ENCODE data around the gene TGM3. TPM values are rescaled to one million over a fixed set of nuclear protein-coding genes. Genes with fewer than 3 reads are reported as not detected.
A peak's percentile ranks its signal among the peaks of the same experiment; 100 is the strongest.

TGM3 gene
- total RNA-seq (under 0.01 TPM in 1 of 2 replicates, not detected in the other), polyA plus RNA-seq (not detected in 2 replicates), polyA minus RNA-seq (ENCODE audit: low replicate concordance) (not detected in 2 replicates)
- polyA plus RNA-seq (2012) = not detected in 2 replicates

GRCh38 chr20:2295886-2296515, at the start of gene TGM3:
Gene TGM3, plus strand, starts transcription at chr20:2296001. Its CDS starts 63 bp downstream, at chr20:2296064.
- no peak within 1 kb of the TSS for H3K27ac ChIP-seq (ENCODE audit: insufficient read depth, low read length)
- H3K4me2 ChIP-seq (ENCODE audit: extremely low read depth, insufficient read depth, low read length) = no peak within 1 kb of the TSS
- no peaks in the 10 kb centered on the region for H3K36me3 ChIP-seq (ENCODE audit: control insufficient read depth, insufficient read depth, low read length)
- H3K9ac ChIP-seq (ENCODE audit: insufficient read depth, low read length) = no peak within 1 kb of the TSS
- H2AFZ ChIP-seq (ENCODE audit: low read length) = no peak within 1 kb of the TSS
- no peak for TF ChIP-seq CTCF (conservative IDR thresholded peaks at IDR 0.05 in 1 of 2, IDR thresholded peaks at IDR 0.05 in 1 of 2; ENCODE audit: low read depth in 1 of 2, low read length in 2 of 2)
- H4K20me1 ChIP-seq (ENCODE audit: control insufficient read depth, extremely low read depth, insufficient read depth, low read length) = no peaks in the 10 kb centered on the region
- H3K79me2 ChIP-seq (ENCODE audit: control insufficient read depth, insufficient read depth, low read length) = no peaks in the 10 kb centered on the region
- no peaks in the 10 kb centered on the region for H3K9me3 ChIP-seq (ENCODE audit: control insufficient read depth, insufficient read depth, low read depth, low read length)
- H3K4me1 ChIP-seq (ENCODE audit: control insufficient read depth, extremely low read depth, insufficient read depth, low read length) = no peaks in the 10 kb centered on the region
- no peak for DNase-seq (ENCODE audit: low read depth in 2 of 2)
- H3K4me3 ChIP-seq (replicated peaks in 1 of 4; ENCODE audit: control extremely low read depth in 1 of 4, insufficient read depth in 1 of 4, low read depth in 3 of 4, low read length in 4 of 4) = no peak within 1 kb of the TSS
- no peaks in the 10 kb centered on the region for H3K27me3 ChIP-seq (ENCODE audit: control insufficient read depth, insufficient read depth, low read length)

GRCh38 chr20:2246069-2246491, 49.7 kb upstream of the TGM3 start:
- Histone ChIP-seq H3K79me2 (ENCODE audit: control insufficient read depth, insufficient read depth, low read length) (no peaks in the 10 kb centered on the region), H4K20me1 (ENCODE audit: control insufficient read depth, extremely low read depth, insufficient read depth, low read length) (no peaks in the 10 kb centered on the region), H3K4me3 (replicated peaks in 1 of 4; ENCODE audit: control extremely low read depth in 1 of 4, insufficient read depth in 1 of 4, low read depth in 3 of 4, low read length in 4 of 4) (no peak overlapping the region), H2AFZ (ENCODE audit: low read length) (no peak overlapping the region), H3K36me3 (ENCODE audit: control insufficient read depth, insufficient read depth, low read length) (no peaks in the 10 kb centered on the region), H3K27me3 (ENCODE audit: control insufficient read depth, insufficient read depth, low read length) (no peaks in the 10 kb centered on the region), H3K4me2 (ENCODE audit: extremely low read depth, insufficient read depth, low read length) (no peak overlapping the region), H3K9me3 (ENCODE audit: control insufficient read depth, insufficient read depth, low read depth, low read length) (no peaks in the 10 kb centered on the region), H3K27ac (ENCODE audit: insufficient read depth, low read length) (no peak overlapping the region), H3K9ac (ENCODE audit: insufficient read depth, low read length) (no peak overlapping the region), H3K4me1 (ENCODE audit: control insufficient read depth, extremely low read depth, insufficient read depth, low read length) (no peaks in the 10 kb centered on the region)
- peak in 1 of 2 donors; percentile 17 for DNase-seq (ENCODE audit: low read depth in 2 of 2)
- no peak for TF ChIP-seq EZH2 (IDR thresholded peaks at IDR 0.05; ENCODE audit: low read length, missing control alignments)
- TF ChIP-seq CTCF (conservative IDR thresholded peaks at IDR 0.05 in 1 of 2, IDR thresholded peaks at IDR 0.05 in 1 of 2; ENCODE audit: low read depth in 1 of 2, low read length in 2 of 2) = no peak

GRCh38 chr20:2248837-2249236, 47.0 kb upstream of the TGM3 start:
- H2AFZ ChIP-seq (ENCODE audit: low read length) = no peak overlapping the region
- H3K9ac ChIP-seq (ENCODE audit: insufficient read depth, low read length) = no peak overlapping the region
- H3K4me3 ChIP-seq (replicated peaks in 1 of 4; ENCODE audit: control extremely low read depth in 1 of 4, insufficient read depth in 1 of 4, low read depth in 3 of 4, low read length in 4 of 4) = no peak overlapping the region
- TF ChIP-seq CTCF (conservative IDR thresholded peaks at IDR 0.05 in 1 of 2, IDR thresholded peaks at IDR 0.05 in 1 of 2; ENCODE audit: low read depth in 1 of 2, low read length in 2 of 2) (no peak), EZH2 (IDR thresholded peaks at IDR 0.05; ENCODE audit: low read length, missing control alignments) (no peak)
- H3K79me2 ChIP-seq (ENCODE audit: control insufficient read depth, insufficient read depth, low read length) = no peaks in the 10 kb centered on the region
- H3K27ac ChIP-seq (ENCODE audit: insufficient read depth, low read length) = no peak overlapping the region
- H3K4me1 ChIP-seq (ENCODE audit: control insufficient read depth, extremely low read depth, insufficient read depth, low read length) = no peaks in the 10 kb centered on the region
- H3K36me3 ChIP-seq (ENCODE audit: control insufficient read depth, insufficient read depth, low read length) = no peaks in the 10 kb centered on the region
- DNase-seq (ENCODE audit: low read depth in 2 of 2) = no peak
- no peak overlapping the region for H3K4me2 ChIP-seq (ENCODE audit: extremely low read depth, insufficient read depth, low read length)
- H4K20me1 ChIP-seq (ENCODE audit: control insufficient read depth, extremely low read depth, insufficient read depth, low read length) = no peaks in the 10 kb centered on the region
- no peaks in the 10 kb centered on the region for H3K9me3 ChIP-seq (ENCODE audit: control insufficient read depth, insufficient read depth, low read depth, low read length)
- no peaks in the 10 kb centered on the region for H3K27me3 ChIP-seq (ENCODE audit: control insufficient read depth, insufficient read depth, low read length)
